Small intestine (tissue), 7 donors: ENCODE data around the gene HSBP1. TPM values are rescaled to one million over a fixed set of nuclear protein-coding genes. Genes with fewer than 3 reads are reported as not detected.

Source experiments
- DNase-seq, 2 donors: peaks; one replicate each; pipeline versions ENCODE4 v3.0.0 to v3.0.0-alpha.2; 2013
- FAIRE-seq: peaks from 2 replicates; lab custom pipeline; 2012; peaks lifted over from hg19 to GRCh38; lab: Jason Lieb, UNC
- H3K27ac ChIP-seq, 3 donors: one replicate each; pipeline ENCODE4 v1.5.1; 2013; ENCODE audit warnings: low read length in 2 of 3, mild to moderate bottlenecking in 2 of 3, control low read depth in 1 of 3, inconsistent platforms in 1 of 3, low read depth in 1 of 3, moderate library complexity in 1 of 3
- H3K27me3 ChIP-seq, 3 donors: one replicate each; pipeline ENCODE4 v1.6.1; 2013; ENCODE audit warnings: low read length in 3 of 3, inconsistent platforms in 1 of 3; ENCODE audit not compliant: control insufficient read depth in 3 of 3, insufficient read depth in 3 of 3
- H3K36me3 ChIP-seq, 3 donors: one replicate each; pipeline ENCODE4 v1.6.1; 2013; ENCODE audit warnings: low read length in 3 of 3, inconsistent platforms in 1 of 3, low read depth in 1 of 3, mild to moderate bottlenecking in 1 of 3, moderate library complexity in 1 of 3; ENCODE audit not compliant: control insufficient read depth in 3 of 3, insufficient read depth in 2 of 3
- H3K4me1 ChIP-seq, 3 donors: one replicate each; pipeline ENCODE4 v1.6.1; 2013; ENCODE audit warnings: low read length in 2 of 3, inconsistent platforms in 1 of 3, low read depth in 1 of 3, mild to moderate bottlenecking in 1 of 3, moderate library complexity in 1 of 3; ENCODE audit not compliant: control insufficient read depth in 3 of 3, insufficient read depth in 2 of 3
- H3K4me3 ChIP-seq, 3 donors: one replicate each; pipeline ENCODE4 v1.5.1; 2013; ENCODE audit warnings: low read length in 3 of 3, control low read depth in 1 of 3, inconsistent platforms in 1 of 3, low read depth in 1 of 3, mild to moderate bottlenecking in 1 of 3, moderate library complexity in 1 of 3
- H3K9me3 ChIP-seq, 2 donors: one replicate each; pipeline ENCODE4 v1.6.1; 2013; ENCODE audit warnings: low read depth in 1 of 2, low read length in 1 of 2; ENCODE audit not compliant: control insufficient read depth in 2 of 2, insufficient read depth in 1 of 2
- WGBS, 3 donors: extraction: QIAGEN DNeasy Blood & Tissue Kit; methylation state at CpG; one replicate each; pipeline ENCODE4 v1.1.7; 2013; 5-methylcytosine and 5-hydroxymethylcytosine counted together
- polyA plus RNA-seq, 4 donors: library from polyadenylated mRNA; stranded (reverse) in 3 of 4; unstranded in 1 of 4; fragments of 200-250 nt in 3 of 4; fragments of 120-200 nt in 1 of 4; gene quantifications; one replicate each; pipeline versions ENCODE4 v1.2.1 to v1.2.3, GENCODE V29; 2013
- donor health status: healthy with polysubstance abuse.
- donor health status: control.
- donor health status: control.
- donor health status: Bipolar disorder and iron deficiency.
- donor health status: healthy.

The HSBP1 gene
- polyA plus RNA-seq, 4 donors, result 30.5 to 113 (median 44.4) TPM

- no peaks in the 10 kb centered on the region for H3K9me3 ChIP-seq
- no peaks in the 10 kb centered on the region for H3K36me3 ChIP-seq
- no peaks in the 10 kb centered on the region for H3K4me1 ChIP-seq
- FAIRE-seq, result no peak
- no peak overlapping the region for H3K27ac ChIP-seq
- no peak overlapping the region for H3K4me3 ChIP-seq
- H3K27me3 ChIP-seq, result no peaks in the 10 kb centered on the region
- 11 to 35% (median 29%) methylated on average over 1 of the region's 1 CpG for WGBS, 3 donors
- no peak for DNase-seq
These were observed 35.0 kb upstream of the HSBP1 start for GRCh38 chr16:83772806-83773205.

GRCh38 chr16:83774066-83774465 lies 33.7 kb upstream of the HSBP1 start:
- 73 to 84% (median 80%) methylated on average over 4 of the region's 4 CpGs for WGBS, 3 donors
- H3K4me3 ChIP-seq, result no peak overlapping the region

GRCh38 chr16:83776944-83777343 lies 30.8 kb upstream of the HSBP1 start:
- DNase-seq (no peak), FAIRE-seq (no peak)
- Histone ChIP-seq H3K36me3 (no peaks in the 10 kb centered on the region), H3K9me3 (no peaks in the 10 kb centered on the region), H3K27me3 (no peaks in the 10 kb centered on the region), H3K4me1 (no peaks in the 10 kb centered on the region), H3K27ac (no peak overlapping the region), H3K4me3 (no peak overlapping the region)
- 80 to 86% (median 81%) methylated on average over 9 of the region's 9 CpGs for WGBS, 3 donors

More at GRCh38 chr16:83774066-83774465, 33.7 kb upstream of the HSBP1 start:
- FAIRE-seq (no peak), DNase-seq (no peak)
- H3K4me1 ChIP-seq, result no peaks in the 10 kb centered on the region
- no peaks in the 10 kb centered on the region for H3K36me3 ChIP-seq
- no peaks in the 10 kb centered on the region for H3K9me3 ChIP-seq
- no peaks in the 10 kb centered on the region for H3K27me3 ChIP-seq
- H3K27ac ChIP-seq, result no peak overlapping the region

- no peak for FAIRE-seq
- no peaks in the 10 kb centered on the region for H3K9me3 ChIP-seq
- no peaks in the 10 kb centered on the region for H3K4me1 ChIP-seq
- H3K27me3 ChIP-seq, result no peaks in the 10 kb centered on the region
- no peak overlapping the region for H3K4me3 ChIP-seq
- no peaks in the 10 kb centered on the region for H3K36me3 ChIP-seq
- WGBS, 3 donors, result 30 to 37% (median 30%) methylated on average over 6 of the region's 6 CpGs
- no peak overlapping the region for H3K27ac ChIP-seq
- no peak for DNase-seq
These were observed 27.9 kb upstream of the HSBP1 start for GRCh38 chr16:83779886-83780285.

DNA sequence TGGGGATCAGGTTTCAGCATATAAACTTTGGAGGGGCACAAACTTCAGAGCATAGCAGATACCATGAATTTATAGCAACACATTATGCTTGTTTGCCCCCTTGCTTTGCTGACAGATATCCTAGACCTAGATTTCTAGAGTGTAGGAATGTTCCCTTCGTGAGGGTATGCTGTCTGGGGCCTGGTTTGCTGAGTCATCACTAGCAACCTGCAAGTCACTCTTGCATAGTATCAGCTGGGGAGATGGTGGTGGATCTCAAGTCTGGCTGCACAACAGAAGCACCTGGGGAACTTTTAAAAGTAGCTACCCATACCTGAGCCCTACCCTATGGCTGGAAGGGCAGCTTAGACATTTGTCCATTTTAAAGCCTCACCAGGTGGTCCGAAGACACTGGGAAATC lies 22.3 kb upstream of the HSBP1 start:
- H3K9me3 ChIP-seq, result no peaks in the 10 kb centered on the region
- FAIRE-seq, result no peak
- 63 to 82% (median 64%) methylated on average over 2 of the region's 2 CpGs for WGBS, 3 donors

GRCh38 chr16:83789642-83790401 lies 18.0 kb upstream of the HSBP1 start:
- 65 to 84% (median 69%) methylated on average over 8 of the region's 8 CpGs for WGBS, 3 donors
- no peak overlapping the region for H3K27ac ChIP-seq
- no peak overlapping the region for H3K4me3 ChIP-seq
- no peaks in the 10 kb centered on the region for H3K36me3 ChIP-seq
- no peaks in the 10 kb centered on the region for H3K4me1 ChIP-seq
- H3K9me3 ChIP-seq, result peaks cover 0 to 3% of the 10 kb centered on the region in 2 donors
- DNase-seq, result no peak
- no peak for FAIRE-seq
- no peaks in the 10 kb centered on the region for H3K27me3 ChIP-seq

More for the DNA sequence above, 22.3 kb upstream of the HSBP1 start:
- H3K4me3 ChIP-seq, result no peak overlapping the region
- no peaks in the 10 kb centered on the region for H3K4me1 ChIP-seq
- H3K27me3 ChIP-seq, result no peaks in the 10 kb centered on the region
- no peak for DNase-seq
- H3K27ac ChIP-seq, result no peak overlapping the region
- no peaks in the 10 kb centered on the region for H3K36me3 ChIP-seq

- H3K4me3 ChIP-seq, result no peak overlapping the region
- WGBS, 3 donors, result 91 to 95% (median 93%) methylated on average over 10 of the region's 10 CpGs
- peaks cover 0 to 3% of the 10 kb centered on the region in 2 donors for H3K9me3 ChIP-seq
- H3K27me3 ChIP-seq, result peaks cover 0 to 4% (median 0%) of the 10 kb centered on the region in 3 donors
- DNase-seq (no peak), FAIRE-seq (no peak)
- H3K27ac ChIP-seq, result no peak overlapping the region
- no peaks in the 10 kb centered on the region for H3K4me1 ChIP-seq
- H3K36me3 ChIP-seq, result no peaks in the 10 kb centered on the region
These were observed 15.9 kb upstream of the HSBP1 start for GRCh38 chr16:83791916-83792315.

DNA sequence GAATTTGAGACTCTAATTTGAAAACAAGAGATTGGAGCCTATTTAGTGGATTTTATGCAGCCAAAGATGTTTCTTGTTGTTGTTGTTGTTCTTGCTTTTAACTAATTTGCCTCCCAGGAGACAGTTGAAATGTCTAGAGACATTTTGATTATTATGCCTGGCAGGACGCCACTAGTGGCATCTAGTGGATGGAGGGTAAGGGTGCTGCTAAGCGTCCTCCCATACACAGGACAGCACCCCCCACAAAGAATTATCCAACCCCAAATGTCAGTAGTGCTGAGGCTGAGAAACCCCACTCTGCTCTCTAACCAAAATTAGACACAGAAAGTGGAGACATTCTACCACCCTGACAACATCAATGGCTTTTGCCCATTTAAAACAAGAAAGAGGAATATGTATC lies 15.4 kb upstream of the HSBP1 start:
- H3K27ac ChIP-seq, result no peak overlapping the region
- peaks cover 0 to 4% (median 0%) of the 10 kb centered on the region in 3 donors for H3K27me3 ChIP-seq
- peaks cover 0 to 3% of the 10 kb centered on the region in 2 donors for H3K9me3 ChIP-seq
- WGBS, 3 donors, result 56 to 82% (median 70%) methylated on average over 2 of the region's 2 CpGs
- no peaks in the 10 kb centered on the region for H3K4me1 ChIP-seq
- no peak overlapping the region for H3K4me3 ChIP-seq
- no peak for DNase-seq
- no peaks in the 10 kb centered on the region for H3K36me3 ChIP-seq
- no peak for FAIRE-seq
